SK-N-SH (cell line): Measurements from ENCODE around the gene CABLES2. TPM values are rescaled to one million over a fixed set of nuclear protein-coding genes. Genes with fewer than 3 reads are reported as not detected.

ENCODE experiments used
- CTCF ChIA-PET: fragments of 300-600, 350-600 bp; formaldehyde crosslinking; extraction: SDS; loops from one replicate; lab custom pipeline; 2021; lab: Yijun Ruan, JAX
- POLR2A ChIA-PET: fragments of 350-600 bp; sonication (Branson Sonifier 250); formaldehyde crosslinking; extraction: SDS; loops from one replicate; lab custom pipeline; 2020; ENCODE audit warnings: antibody characterized with exemption, inconsistent platforms; lab: Yijun Ruan, JAX
- DNase-seq: peaks from one replicate; pipeline ENCODE4 v3.0.0; 2012
- H2AFZ ChIP-seq: fragments of 200-600 bp; sonication (generic); 2 replicates; pipeline ENCODE4 v1.8.1; 2016; ENCODE audit warnings: antibody characterized with exemption, mild to moderate bottlenecking, low read depth
- H3F3A ChIP-seq: fragments of 200-600 bp; sonication (generic); replicated peaks from 2 replicates; pipeline ENCODE3; 2016; ENCODE audit warnings: antibody characterized with exemption, mild to moderate bottlenecking; ENCODE audit not compliant: insufficient read depth
- H3K27ac ChIP-seq, 2 experiments: fragments of 200-500 bp in 1 of 2; fragments of 200-600 bp in 1 of 2; sonication (Bioruptor generic) in 1 of 2; sonication (generic), shearing (Covaris generic) in 1 of 2; 2 replicates each; pipeline versions ENCODE4 v1.5.1 to v1.6.1; 2014 to 2016; ENCODE audit warnings: low read depth in 2 of 2, inconsistent platforms in 1 of 2, low read length in 1 of 2, mild to moderate bottlenecking in 1 of 2, mixed read lengths in 1 of 2
- H3K27me3 ChIP-seq: fragments of 200-600 bp; sonication (generic), shearing (Covaris generic); 2 replicates; pipeline ENCODE4 v1.6.1; 2016; ENCODE audit warnings: mixed run types; ENCODE audit not compliant: insufficient read depth
- H3K36me3 ChIP-seq, 2 experiments: fragments of 200-500 bp in 1 of 2; fragments of 200-600 bp in 1 of 2; sonication (Bioruptor generic) in 1 of 2; sonication (generic) in 1 of 2; replicated peaks in 1 of 2; 2 replicates each; pipeline versions ENCODE3 to v1.5.1; 2014 to 2016; ENCODE audit warnings: low read length in 1 of 2, mild to moderate bottlenecking in 1 of 2; ENCODE audit not compliant: insufficient read depth in 2 of 2, control insufficient read depth in 1 of 2
- H3K4me1 ChIP-seq, 2 experiments: fragments of 200-500 bp in 1 of 2; fragments of 200-600 bp in 1 of 2; sonication (Bioruptor generic) in 1 of 2; sonication (generic), shearing (Covaris generic) in 1 of 2; 2 replicates each; pipeline versions ENCODE4 v1.5.1 to v1.6.1; 2014 to 2016; ENCODE audit warnings: low read depth in 1 of 2, low read length in 1 of 2, mixed run types in 1 of 2; ENCODE audit not compliant: insufficient read depth in 2 of 2, control insufficient read depth in 1 of 2
- H3K4me2 ChIP-seq: fragments of 200-600 bp; sonication (generic), shearing (Covaris generic); 2 replicates; pipeline ENCODE4 v1.6.1; 2017; ENCODE audit warnings: mixed run types
- H3K4me3 ChIP-seq, 2 experiments: fragments of 200-500 bp in 1 of 2; fragments of 200-600 bp in 1 of 2; sonication (Bioruptor generic) in 1 of 2; sonication (generic), shearing (Covaris generic) in 1 of 2; 2 replicates each; pipeline versions ENCODE4 v1.5.1 to v1.8.1; 2014 to 2016; ENCODE audit warnings: low read depth in 2 of 2, inconsistent platforms in 1 of 2, low read length in 1 of 2, mild to moderate bottlenecking in 1 of 2, mixed read lengths in 1 of 2, moderate library complexity in 1 of 2
- H3K79me2 ChIP-seq: fragments of 200-600 bp; sonication (generic); 2 replicates; pipeline ENCODE4 v1.8.1; 2017; ENCODE audit warnings: mild to moderate bottlenecking; ENCODE audit not compliant: insufficient read depth
- H3K9ac ChIP-seq: fragments of 200-600 bp; sonication (generic); 2 replicates; pipeline ENCODE4 v1.6.1; 2017; ENCODE audit warnings: mixed run types
- H3K9me2 ChIP-seq: fragments of 200-600 bp; sonication (generic); 2 replicates; pipeline ENCODE4 v1.6.1; 2017; ENCODE audit warnings: mixed run types
- H3K9me3 ChIP-seq: fragments of 200-600 bp; sonication (generic); 2 replicates; pipeline ENCODE4 v1.6.1; 2017; ENCODE audit warnings: mixed run types, mild to moderate bottlenecking, moderate library complexity
- H4K20me1 ChIP-seq: fragments of 200-600 bp; sonication (generic); 2 replicates; pipeline ENCODE4 v1.6.1; 2017; ENCODE audit warnings: mild to moderate bottlenecking, mixed run types; ENCODE audit not compliant: insufficient read depth
- EZH2phosphoT487 ChIP-seq: fragments of 200-600 bp; sonication (generic); IDR thresholded peaks from 2 replicates; pipeline ENCODE4 v1.6.1; 2017; ENCODE audit warnings: low read depth, mixed run types, mild to moderate bottlenecking, antibody characterized with exemption, moderate library complexity, borderline replicate concordance
- FOXJ3 ChIP-seq: sonication (generic); formaldehyde crosslinking; IDR thresholded peaks from 2 replicates; pipeline ENCODE4 v1.5.1; 2020; ENCODE audit warnings: mild to moderate bottlenecking, missing genetic modification reagents
- FOXM1 ChIP-seq: IDR thresholded peaks from 2 replicates; pipeline ENCODE4 v1.4.0; 2012; ENCODE audit warnings: low read depth, mild to moderate bottlenecking
- MXI1 ChIP-seq: IDR thresholded peaks from 2 replicates; pipeline ENCODE4 v1.6.1; 2012; ENCODE audit warnings: mild to moderate bottlenecking, low read depth, low read length, improper control_type of control experiment
- NFIC ChIP-seq: IDR thresholded peaks from 2 replicates; pipeline ENCODE4 v1.4.0; 2012; ENCODE audit warnings: borderline replicate concordance
- NRF1 ChIP-seq: IDR thresholded peaks from 2 replicates; pipeline ENCODE4 v1.6.1; 2012; ENCODE audit warnings: low read depth, mild to moderate bottlenecking, low read length
- RAD21 ChIP-seq: IDR thresholded peaks from 2 replicates; pipeline ENCODE4 v1.6.1; 2012; ENCODE audit warnings: mild to moderate bottlenecking, low read length
- RFX5 ChIP-seq: IDR thresholded peaks from 2 replicates; pipeline ENCODE4 v1.6.1; 2012; ENCODE audit warnings: mild to moderate bottlenecking, improper control_type of control experiment, low read length
- TAF1 ChIP-seq: IDR thresholded peaks from 2 replicates; pipeline ENCODE4 v1.6.1; 2012; ENCODE audit warnings: low read depth, mild to moderate bottlenecking, low read length, moderate library complexity, borderline replicate concordance
- TCF12 ChIP-seq: IDR thresholded peaks from 2 replicates; pipeline ENCODE4 v1.4.0; 2012
- WGBS: methylation state at CpG from one replicate; pipeline ENCODE4 v1.1.6; 2017; ENCODE audit warnings: low lambda C conversion rate; 5-methylcytosine and 5-hydroxymethylcytosine counted together
- polyA plus RNA-seq, 3 experiments: library from polyadenylated mRNA; depleted of rRNA; stranded (reverse); fragments of >200 nt; gene quantifications; 2 replicates each; pipeline ENCODE4 v1.2.3, GENCODE V29; 2012
- TF ChIP-seq, protein P1 (sequence below): IDR thresholded peaks from 2 replicates; pipeline ENCODE4 v1.4.0; 2012; ENCODE audit warnings: low read depth, borderline replicate concordance
- TF ChIP-seq, protein P2 (sequence below): IDR thresholded peaks from 2 replicates; pipeline ENCODE4 v1.6.1; 2012; ENCODE audit warnings: mild to moderate bottlenecking, low read depth, low read length, moderate library complexity
- TF ChIP-seq, protein P3 (sequence below): IDR thresholded peaks from 2 replicates; pipeline ENCODE4 v1.4.0; 2012; ENCODE audit warnings: low read depth, borderline replicate concordance
- TF ChIP-seq, protein P4 (sequence below): fragments of 150-350 bp; IDR thresholded peaks from 2 replicates; pipeline ENCODE4 v1.6.1; 2017; ENCODE audit warnings: antibody characterized with exemption, low read length, low read depth, borderline replicate concordance

CABLES2 gene
- polyA plus RNA-seq, 1 of the 3 experiments (the other 2 are of a cell fraction) = 4.8 TPM

DNA sequence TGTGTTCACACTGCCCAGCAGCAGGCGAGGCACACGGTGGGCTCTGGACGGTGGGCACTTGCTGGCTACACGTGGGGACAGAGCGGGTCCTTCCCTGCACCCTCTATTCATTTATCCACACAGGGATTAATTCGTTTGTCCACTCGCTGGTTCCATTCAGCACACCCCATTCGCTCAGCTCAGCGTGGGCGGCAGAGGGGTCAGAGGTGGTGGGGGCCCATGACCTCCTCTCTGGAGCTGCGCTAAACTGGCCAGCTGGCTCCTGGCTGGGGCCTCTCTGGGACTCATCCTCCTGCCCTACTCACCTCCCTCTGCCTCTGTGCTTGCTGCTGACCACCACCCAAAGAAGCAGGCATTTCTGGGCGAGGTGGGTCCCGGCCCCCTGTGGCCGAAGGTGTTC, 41.7 kb upstream of the CABLES2 start:
- no peaks in the 10 kb centered on the region for H3K27me3 ChIP-seq
- no peaks in the 10 kb centered on the region for H3K9me2 ChIP-seq
- H3K4me3 ChIP-seq = no peak overlapping the region
- ChIA-PET CTCF (interaction anchor here (1.1 to 1.4 kb wide), 2 partner anchors 11 to 41 kb away, joined by 4 read pairs; no protein-coding TSS in a partner anchor), POLR2A (no interaction called here)
- no peak overlapping the region for H3K9ac ChIP-seq
- H2AFZ ChIP-seq = no peak overlapping the region
- H3K4me1 ChIP-seq = peaks cover 0 to 8% of the 10 kb centered on the region in 2 experiments; a peak in 1 of 4 replicates
- H3F3A ChIP-seq = no peaks in the 10 kb centered on the region
- WGBS = 66% methylated on average over 13 of the region's 14 CpGs
- H3K79me2 ChIP-seq = no peaks in the 10 kb centered on the region
- no peak for TF ChIP-seq TAF1
- TF ChIP-seq, protein P1, sequence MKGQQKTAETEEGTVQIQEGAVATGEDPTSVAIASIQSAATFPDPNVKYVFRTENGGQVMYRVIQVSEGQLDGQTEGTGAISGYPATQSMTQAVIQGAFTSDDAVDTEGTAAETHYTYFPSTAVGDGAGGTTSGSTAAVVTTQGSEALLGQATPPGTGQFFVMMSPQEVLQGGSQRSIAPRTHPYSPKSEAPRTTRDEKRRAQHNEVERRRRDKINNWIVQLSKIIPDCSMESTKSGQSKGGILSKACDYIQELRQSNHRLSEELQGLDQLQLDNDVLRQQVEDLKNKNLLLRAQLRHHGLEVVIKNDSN = no peak
- no peak for TF ChIP-seq NRF1
- TF ChIP-seq, protein P2, sequence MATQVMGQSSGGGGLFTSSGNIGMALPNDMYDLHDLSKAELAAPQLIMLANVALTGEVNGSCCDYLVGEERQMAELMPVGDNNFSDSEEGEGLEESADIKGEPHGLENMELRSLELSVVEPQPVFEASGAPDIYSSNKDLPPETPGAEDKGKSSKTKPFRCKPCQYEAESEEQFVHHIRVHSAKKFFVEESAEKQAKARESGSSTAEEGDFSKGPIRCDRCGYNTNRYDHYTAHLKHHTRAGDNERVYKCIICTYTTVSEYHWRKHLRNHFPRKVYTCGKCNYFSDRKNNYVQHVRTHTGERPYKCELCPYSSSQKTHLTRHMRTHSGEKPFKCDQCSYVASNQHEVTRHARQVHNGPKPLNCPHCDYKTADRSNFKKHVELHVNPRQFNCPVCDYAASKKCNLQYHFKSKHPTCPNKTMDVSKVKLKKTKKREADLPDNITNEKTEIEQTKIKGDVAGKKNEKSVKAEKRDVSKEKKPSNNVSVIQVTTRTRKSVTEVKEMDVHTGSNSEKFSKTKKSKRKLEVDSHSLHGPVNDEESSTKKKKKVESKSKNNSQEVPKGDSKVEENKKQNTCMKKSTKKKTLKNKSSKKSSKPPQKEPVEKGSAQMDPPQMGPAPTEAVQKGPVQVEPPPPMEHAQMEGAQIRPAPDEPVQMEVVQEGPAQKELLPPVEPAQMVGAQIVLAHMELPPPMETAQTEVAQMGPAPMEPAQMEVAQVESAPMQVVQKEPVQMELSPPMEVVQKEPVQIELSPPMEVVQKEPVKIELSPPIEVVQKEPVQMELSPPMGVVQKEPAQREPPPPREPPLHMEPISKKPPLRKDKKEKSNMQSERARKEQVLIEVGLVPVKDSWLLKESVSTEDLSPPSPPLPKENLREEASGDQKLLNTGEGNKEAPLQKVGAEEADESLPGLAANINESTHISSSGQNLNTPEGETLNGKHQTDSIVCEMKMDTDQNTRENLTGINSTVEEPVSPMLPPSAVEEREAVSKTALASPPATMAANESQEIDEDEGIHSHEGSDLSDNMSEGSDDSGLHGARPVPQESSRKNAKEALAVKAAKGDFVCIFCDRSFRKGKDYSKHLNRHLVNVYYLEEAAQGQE = no peak
- TF ChIP-seq TCF12 = no peak
- TF ChIP-seq, protein P3, sequence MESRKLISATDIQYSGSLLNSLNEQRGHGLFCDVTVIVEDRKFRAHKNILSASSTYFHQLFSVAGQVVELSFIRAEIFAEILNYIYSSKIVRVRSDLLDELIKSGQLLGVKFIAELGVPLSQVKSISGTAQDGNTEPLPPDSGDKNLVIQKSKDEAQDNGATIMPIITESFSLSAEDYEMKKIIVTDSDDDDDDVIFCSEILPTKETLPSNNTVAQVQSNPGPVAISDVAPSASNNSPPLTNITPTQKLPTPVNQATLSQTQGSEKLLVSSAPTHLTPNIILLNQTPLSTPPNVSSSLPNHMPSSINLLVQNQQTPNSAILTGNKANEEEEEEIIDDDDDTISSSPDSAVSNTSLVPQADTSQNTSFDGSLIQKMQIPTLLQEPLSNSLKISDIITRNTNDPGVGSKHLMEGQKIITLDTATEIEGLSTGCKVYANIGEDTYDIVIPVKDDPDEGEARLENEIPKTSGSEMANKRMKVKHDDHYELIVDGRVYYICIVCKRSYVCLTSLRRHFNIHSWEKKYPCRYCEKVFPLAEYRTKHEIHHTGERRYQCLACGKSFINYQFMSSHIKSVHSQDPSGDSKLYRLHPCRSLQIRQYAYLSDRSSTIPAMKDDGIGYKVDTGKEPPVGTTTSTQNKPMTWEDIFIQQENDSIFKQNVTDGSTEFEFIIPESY = no peak
- no peak for TF ChIP-seq FOXJ3 (CRISPR knock-in tag)
- no peak for TF ChIP-seq FOXM1
- no peak for TF ChIP-seq RFX5
- TF ChIP-seq EZH2phosphoT487 = no peak
- TF ChIP-seq, protein P4, sequence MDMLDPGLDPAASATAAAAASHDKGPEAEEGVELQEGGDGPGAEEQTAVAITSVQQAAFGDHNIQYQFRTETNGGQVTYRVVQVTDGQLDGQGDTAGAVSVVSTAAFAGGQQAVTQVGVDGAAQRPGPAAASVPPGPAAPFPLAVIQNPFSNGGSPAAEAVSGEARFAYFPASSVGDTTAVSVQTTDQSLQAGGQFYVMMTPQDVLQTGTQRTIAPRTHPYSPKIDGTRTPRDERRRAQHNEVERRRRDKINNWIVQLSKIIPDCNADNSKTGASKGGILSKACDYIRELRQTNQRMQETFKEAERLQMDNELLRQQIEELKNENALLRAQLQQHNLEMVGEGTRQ = no peak
- no peak for TF ChIP-seq NFIC
- no peak for TF ChIP-seq MXI1
- TF ChIP-seq RAD21 = no peak
- no peaks in the 10 kb centered on the region for H4K20me1 ChIP-seq
- no peak overlapping the region for H3K4me2 ChIP-seq
- no peak for DNase-seq
- H3K36me3 ChIP-seq = no peaks in the 10 kb centered on the region
- no peaks in the 10 kb centered on the region for H3K9me3 ChIP-seq
- H3K27ac ChIP-seq = no peak overlapping the region
